Ascending aorta (tissue), 2 donors: ENCODE data around the gene UMPS. TPM values are rescaled to one million over a fixed set of nuclear protein-coding genes. Genes with fewer than 3 reads are reported as not detected.

Experiments
- DNase-seq, 2 donors: peaks; one replicate each; pipeline ENCODE4 v3.0.0-alpha.2; 2019; ENCODE audit warnings: low spot score in 2 of 2
- H3K27ac ChIP-seq, 2 donors: fragments of 200-600 bp; sonication (generic); one replicate each; pipeline ENCODE4 v1.5.1; 2016 to 2017; ENCODE audit warnings: mild to moderate bottlenecking in 1 of 2
- H3K27me3 ChIP-seq: fragments of 200-600 bp; sonication (generic); one replicate; pipeline ENCODE4 v1.5.1; 2017
- H3K36me3 ChIP-seq, 2 donors: fragments of 200-600 bp; sonication (generic); one replicate each; pipeline ENCODE4 v1.5.1; 2016
- H3K4me1 ChIP-seq, 2 donors: fragments of 200-600 bp; sonication (generic); one replicate each; pipeline ENCODE4 v1.5.1; 2016 to 2017; ENCODE audit warnings: mild to moderate bottlenecking in 1 of 2
- H3K4me3 ChIP-seq, 2 donors: fragments of 200-600 bp; sonication (generic); one replicate each; pipeline ENCODE4 v1.5.1; 2016 to 2017; ENCODE audit warnings: mild to moderate bottlenecking in 1 of 2
- H3K9me3 ChIP-seq, 2 donors: fragments of 200-600 bp; sonication (generic); one replicate each; pipeline ENCODE4 v1.5.1; 2016
- intact Hi-C: fragments of 100-400 bp; cut with DNase I; formaldehyde crosslinking; loops from one replicate; pipeline ENCODE4 v1.15.1; 2023
- total RNA-seq: library from RNA; depleted of rRNA; stranded (reverse); fragments of >200 nt; gene quantifications from one replicate; pipeline ENCODE4 v1.1.0, GENCODE V29; 2016
- TF ChIP-seq, protein P1 (sequence below), 3 experiments: fragments of 200-600 bp in 2 of 3; fragments of 450-650 bp in 1 of 3; sonication (generic) in 2 of 3; IDR thresholded peaks; one replicate each; pipeline ENCODE4 v1.5.1; 2016 to 2019; ENCODE audit warnings: antibody characterized with exemption in 3 of 3, mild to moderate bottlenecking in 1 of 3, moderate library complexity in 1 of 3

Gene UMPS
- total RNA-seq, 1 donor from 2014 or later, result 4.5 TPM

DNA sequence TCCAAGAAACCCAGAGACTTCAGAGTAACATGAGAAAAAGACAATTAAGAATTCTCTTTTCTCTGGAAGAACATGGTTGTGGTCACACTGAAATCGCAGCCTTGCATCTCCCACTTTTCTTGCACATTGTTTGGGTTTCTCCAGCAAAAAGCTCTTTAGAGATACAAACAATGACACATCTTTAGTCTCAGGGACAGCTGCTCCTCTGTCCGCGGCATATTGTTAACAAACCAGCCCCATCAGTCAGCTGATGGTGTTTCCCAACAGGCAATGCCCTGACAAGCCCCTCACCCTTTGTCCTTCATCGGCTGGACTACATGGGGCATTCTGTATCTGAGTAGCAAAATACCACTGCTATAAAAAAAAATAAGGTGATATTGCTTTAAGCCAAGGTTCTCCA lies 53.4 kb downstream of the UMPS start:
- no peak overlapping the region for H3K4me3 ChIP-seq
- no peak for DNase-seq
- peak overlapping the region; percentile 53 to 90 for H3K27ac ChIP-seq
- H3K36me3 ChIP-seq, result peaks cover 0 to 3% of the 10 kb centered on the region in 2 donors
- intact Hi-C loops, result loop anchor here (10.0 kb wide), 1 partner anchor 271 kb away; the partner anchor contains the start of gene HEG1
- no peaks in the 10 kb centered on the region for H3K27me3 ChIP-seq
- H3K4me1 ChIP-seq, result peaks cover 43 to 76% of the 10 kb centered on the region in 2 donors
- TF ChIP-seq, protein P1, sequence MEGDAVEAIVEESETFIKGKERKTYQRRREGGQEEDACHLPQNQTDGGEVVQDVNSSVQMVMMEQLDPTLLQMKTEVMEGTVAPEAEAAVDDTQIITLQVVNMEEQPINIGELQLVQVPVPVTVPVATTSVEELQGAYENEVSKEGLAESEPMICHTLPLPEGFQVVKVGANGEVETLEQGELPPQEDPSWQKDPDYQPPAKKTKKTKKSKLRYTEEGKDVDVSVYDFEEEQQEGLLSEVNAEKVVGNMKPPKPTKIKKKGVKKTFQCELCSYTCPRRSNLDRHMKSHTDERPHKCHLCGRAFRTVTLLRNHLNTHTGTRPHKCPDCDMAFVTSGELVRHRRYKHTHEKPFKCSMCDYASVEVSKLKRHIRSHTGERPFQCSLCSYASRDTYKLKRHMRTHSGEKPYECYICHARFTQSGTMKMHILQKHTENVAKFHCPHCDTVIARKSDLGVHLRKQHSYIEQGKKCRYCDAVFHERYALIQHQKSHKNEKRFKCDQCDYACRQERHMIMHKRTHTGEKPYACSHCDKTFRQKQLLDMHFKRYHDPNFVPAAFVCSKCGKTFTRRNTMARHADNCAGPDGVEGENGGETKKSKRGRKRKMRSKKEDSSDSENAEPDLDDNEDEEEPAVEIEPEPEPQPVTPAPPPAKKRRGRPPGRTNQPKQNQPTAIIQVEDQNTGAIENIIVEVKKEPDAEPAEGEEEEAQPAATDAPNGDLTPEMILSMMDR (IDR thresholded peaks at IDR 0.05), result no peak
- no peaks in the 10 kb centered on the region for H3K9me3 ChIP-seq

DNA sequence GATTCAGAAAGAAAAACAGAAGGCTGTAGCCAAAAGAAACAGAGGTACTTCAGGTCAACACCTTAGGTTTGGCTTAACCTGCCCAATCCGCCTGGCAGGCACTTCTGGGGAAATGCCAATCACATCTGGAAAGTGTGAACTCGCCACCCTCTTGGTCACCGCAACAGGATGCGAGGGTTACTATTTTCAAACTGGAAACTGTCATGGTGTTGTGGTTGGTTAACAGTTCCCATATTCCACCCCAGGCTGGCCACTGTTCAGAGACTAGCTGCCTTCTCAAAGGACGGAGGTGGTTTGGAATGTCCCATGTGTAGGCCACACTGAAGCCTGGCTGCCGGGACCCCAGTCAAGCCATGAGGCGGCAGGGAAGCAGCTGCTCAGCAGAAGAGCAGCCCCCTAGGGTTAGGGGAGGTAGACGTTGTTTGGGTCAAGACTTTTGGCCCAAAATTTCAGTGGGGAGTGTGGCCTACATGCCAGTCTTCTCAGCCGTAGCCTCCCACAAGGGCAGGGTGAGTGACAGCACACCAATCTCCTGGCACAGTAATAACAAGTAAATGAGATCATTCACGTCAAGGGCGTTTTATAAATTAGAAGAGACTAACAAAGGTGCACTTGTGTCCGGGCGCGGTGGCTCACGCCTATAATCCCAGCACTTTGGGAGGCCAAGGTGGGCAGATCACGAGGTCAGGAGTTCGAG lies 54.6 kb downstream of the UMPS start:
- intact Hi-C loops, result loop anchor here (10.0 kb wide), 1 partner anchor 270 kb away; the partner anchor contains the start of gene HEG1
- TF ChIP-seq, protein P1 (IDR thresholded peaks at IDR 0.05), result no peak
- no peaks in the 10 kb centered on the region for H3K36me3 ChIP-seq
- H3K9me3 ChIP-seq, result no peaks in the 10 kb centered on the region
- H3K27me3 ChIP-seq, result no peaks in the 10 kb centered on the region
- DNase-seq, result peak; percentile 36 to 84
- no peak overlapping the region for H3K4me3 ChIP-seq
- H3K4me1 ChIP-seq, result peaks cover 35 to 70% of the 10 kb centered on the region in 2 donors
- peak overlapping the region; percentile 53 to 90 for H3K27ac ChIP-seq

DNA sequence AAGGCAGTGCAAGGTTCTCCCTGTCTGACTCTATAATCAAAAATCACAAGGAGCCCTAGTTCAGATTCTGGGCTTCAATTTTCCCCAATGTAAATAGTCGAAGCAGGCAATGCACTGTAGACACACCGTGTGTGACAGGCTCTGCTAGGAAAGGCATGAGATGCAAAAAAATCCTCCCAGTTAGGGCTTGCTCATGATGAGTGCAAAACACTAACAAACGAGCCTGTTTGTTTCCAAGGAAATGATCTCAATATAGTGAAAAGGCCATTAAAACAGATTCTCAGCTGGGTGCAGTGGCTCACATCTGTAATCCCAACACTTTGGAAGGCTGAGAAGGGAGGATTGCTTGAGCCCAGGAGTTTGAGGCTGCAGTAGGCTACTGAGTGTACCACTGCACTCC lies 55.7 kb downstream of the UMPS start:
- intact Hi-C loops, result loop anchor here (2.0 to 10.0 kb wide), 3 partner anchors 23 to 269 kb away; partner anchors contain the start of genes HEG1 and ITGB5

DNA sequence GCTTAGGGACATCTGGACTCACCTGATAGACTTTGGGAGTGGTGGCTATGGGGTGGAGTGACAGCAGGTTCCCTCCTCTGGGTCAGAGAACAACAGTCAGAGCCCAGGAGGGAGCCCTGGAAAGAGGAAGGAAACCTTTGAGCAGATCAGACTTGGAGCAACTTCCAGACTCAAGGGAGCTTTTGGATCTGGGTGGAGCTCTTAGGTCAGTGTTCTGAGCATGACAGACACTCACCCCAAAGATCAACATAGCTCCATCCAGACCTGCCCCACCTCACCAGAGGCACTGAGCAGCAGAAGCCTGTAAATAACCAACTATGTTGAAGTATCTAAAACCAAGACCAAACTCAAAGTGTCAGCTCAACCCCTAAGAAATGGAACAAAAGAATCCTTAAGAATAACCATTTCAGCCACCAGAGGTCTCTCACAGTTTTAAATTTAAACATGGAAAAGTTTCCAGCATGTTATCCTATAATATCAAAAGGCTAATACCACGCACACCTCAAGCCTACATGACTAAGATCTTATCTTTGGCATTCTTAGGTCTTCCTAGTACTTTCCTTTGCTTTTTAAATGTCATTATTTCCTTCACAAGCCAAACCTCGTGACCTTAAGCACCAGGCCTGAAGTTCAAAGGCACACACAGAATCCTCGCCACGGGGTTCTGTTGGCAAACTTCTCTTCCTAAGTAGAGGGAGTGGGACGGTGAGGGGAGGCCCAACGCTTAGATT lies 56.4 kb downstream of the UMPS start:
- intact Hi-C loops, result loop anchor here (2.0 to 10.0 kb wide), 3 partner anchors 24 to 268 kb away; partner anchors contain the start of genes HEG1 and ITGB5
- no peaks in the 10 kb centered on the region for H3K36me3 ChIP-seq
- H3K4me1 ChIP-seq, result peaks cover 18 to 67% of the 10 kb centered on the region in 2 donors
- DNase-seq, result no peak
- peak overlapping the region; percentile 53 to 90 for H3K27ac ChIP-seq
- TF ChIP-seq, protein P1 (IDR thresholded peaks at IDR 0.05), result peak; percentile 32 to 54 (median 40)
- no peaks in the 10 kb centered on the region for H3K9me3 ChIP-seq
- peak overlapping the region in 1 of 2 donors; percentile 11 for H3K4me3 ChIP-seq
- no peaks in the 10 kb centered on the region for H3K27me3 ChIP-seq

More for the DNA sequence above, 55.7 kb downstream of the UMPS start:
- peak overlapping the region; percentile 53 to 90 for H3K27ac ChIP-seq
- H3K4me1 ChIP-seq, result peaks cover 24 to 67% of the 10 kb centered on the region in 2 donors
- no peak for DNase-seq
- no peaks in the 10 kb centered on the region for H3K27me3 ChIP-seq
- H3K36me3 ChIP-seq, result no peaks in the 10 kb centered on the region
- TF ChIP-seq, protein P1 (IDR thresholded peaks at IDR 0.05), result no peak
- H3K9me3 ChIP-seq, result no peaks in the 10 kb centered on the region
- H3K4me3 ChIP-seq, result no peak overlapping the region

DNA sequence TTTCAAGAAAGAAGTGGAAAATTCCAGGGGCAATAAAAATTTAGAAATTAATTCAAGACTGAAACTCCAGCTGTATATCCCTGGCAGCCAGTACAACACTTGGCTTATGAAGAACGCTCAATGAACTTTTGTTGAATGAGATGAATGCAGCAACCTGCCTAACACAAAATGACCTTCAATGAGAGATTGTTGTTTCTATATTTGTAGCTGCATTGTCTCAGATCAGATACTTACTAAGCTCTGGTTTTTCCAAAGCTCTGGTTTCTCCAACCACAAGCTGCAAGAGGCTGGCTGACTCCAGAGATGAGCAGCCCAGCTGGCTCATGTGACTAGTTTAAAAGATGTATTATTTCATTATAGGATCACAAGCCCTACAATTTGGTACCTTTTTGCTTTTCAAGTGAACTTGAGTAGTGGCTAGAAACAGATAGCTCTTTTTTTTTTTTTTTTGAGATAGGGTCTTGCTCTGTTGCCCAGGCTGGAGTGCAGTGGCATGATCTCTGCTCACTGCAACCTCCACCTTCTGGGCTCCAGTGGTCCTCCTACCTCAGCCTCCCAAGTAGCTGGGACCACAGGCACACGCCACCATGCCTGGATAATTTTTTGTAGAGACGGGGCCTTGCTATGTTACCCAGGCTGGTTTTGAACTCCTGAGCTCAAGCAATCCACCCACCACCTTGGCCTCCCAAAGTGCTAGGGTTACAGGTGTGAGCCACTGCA lies 57.4 kb downstream of the UMPS start:
- H3K27ac ChIP-seq, result peak overlapping the region; percentile 53 to 90
- no peak overlapping the region for H3K4me3 ChIP-seq
- H3K9me3 ChIP-seq, result no peaks in the 10 kb centered on the region
- no peaks in the 10 kb centered on the region for H3K36me3 ChIP-seq
- TF ChIP-seq, protein P1 (IDR thresholded peaks at IDR 0.05), result no peak
- peaks cover 17 to 67% of the 10 kb centered on the region in 2 donors for H3K4me1 ChIP-seq
- intact Hi-C loops, result loop anchor here (2.0 to 10.0 kb wide), 3 partner anchors 25 to 267 kb away; partner anchors contain the start of genes HEG1 and ITGB5
- no peak for DNase-seq
- no peaks in the 10 kb centered on the region for H3K27me3 ChIP-seq
